Astrocyte (in vitro differentiated cells and primary cell): ENCODE measurements around the gene GDPD1. TPM values are rescaled to one million over a fixed set of nuclear protein-coding genes. Genes with fewer than 3 reads are reported as not detected.

Experiments
- DNase-seq: peaks from one replicate; pipeline ENCODE4 v3.0.0-alpha.2; 2010; ENCODE audit warnings: low read depth
- FAIRE-seq: peaks from 2 replicates; lab custom pipeline; 2011; peaks lifted over from hg19 to GRCh38; lab: Jason Lieb, UNC
- H2AFZ ChIP-seq: 2 replicates; pipeline ENCODE4 v1.6.0; 2012; ENCODE audit warnings: low read depth, low read length, inconsistent platforms
- H3K27ac ChIP-seq: 2 replicates; pipeline ENCODE4 v1.5.1; 2011; ENCODE audit warnings: low read depth, low read length, inconsistent platforms
- H3K27me3 ChIP-seq: 2 replicates; pipeline ENCODE4 v1.6.0; 2011; ENCODE audit warnings: low read length, inconsistent platforms; ENCODE audit not compliant: insufficient read depth
- H3K36me3 ChIP-seq: 2 replicates; pipeline ENCODE4 v1.5.1; 2011; ENCODE audit warnings: low read length, inconsistent platforms; ENCODE audit not compliant: insufficient read depth
- H3K4me1 ChIP-seq: 2 replicates; pipeline ENCODE4 v1.5.1; 2011; ENCODE audit warnings: low read length, inconsistent platforms; ENCODE audit not compliant: insufficient read depth
- H3K4me2 ChIP-seq: 2 replicates; pipeline ENCODE4 v1.6.0; 2012; ENCODE audit warnings: low read length, inconsistent platforms
- H3K4me3 ChIP-seq: 2 replicates; pipeline ENCODE4 v1.5.1; 2011; ENCODE audit warnings: low read depth, mild to moderate bottlenecking, low read length, inconsistent platforms; ENCODE audit not compliant: insufficient read depth
- H3K79me2 ChIP-seq: 2 replicates; pipeline ENCODE4 v1.6.0; 2012; ENCODE audit warnings: mild to moderate bottlenecking, low read length, inconsistent platforms; ENCODE audit not compliant: insufficient read depth
- H3K9ac ChIP-seq: 2 replicates; pipeline ENCODE4 v1.6.0; 2012; ENCODE audit warnings: mild to moderate bottlenecking, low read length, inconsistent platforms
- H3K9me3 ChIP-seq: 2 replicates; pipeline ENCODE4 v1.5.1; 2012; ENCODE audit warnings: low read depth, mild to moderate bottlenecking, low read length, inconsistent platforms; ENCODE audit not compliant: insufficient read depth
- H4K20me1 ChIP-seq: 2 replicates; pipeline ENCODE4 v1.6.0; 2012; ENCODE audit warnings: low read length, inconsistent platforms; ENCODE audit not compliant: insufficient read depth
- H3K27ac Mint-ChIP-seq: one replicate; pipeline ENCODE4 v1.8.0; 2021; ENCODE audit warnings: mild to moderate bottlenecking, mixed read lengths; ENCODE audit not compliant: unreplicated experiment
- H3K27me3 Mint-ChIP-seq: one replicate; pipeline ENCODE4 v1.8.0; 2021; ENCODE audit warnings: low read depth, mixed read lengths; ENCODE audit not compliant: unreplicated experiment
- H3K36me3 Mint-ChIP-seq: one replicate; pipeline ENCODE4 v1.8.0; 2021; ENCODE audit warnings: low read depth, mixed read lengths; ENCODE audit not compliant: unreplicated experiment
- H3K4me1 Mint-ChIP-seq: one replicate; pipeline ENCODE4 v1.8.0; 2021; ENCODE audit warnings: low read depth, mixed read lengths; ENCODE audit not compliant: unreplicated experiment
- H3K4me3 Mint-ChIP-seq: one replicate; pipeline ENCODE4 v1.8.0; 2021; ENCODE audit warnings: mild to moderate bottlenecking, moderate library complexity, mixed read lengths; ENCODE audit not compliant: unreplicated experiment
- H3K9me3 Mint-ChIP-seq: one replicate; pipeline ENCODE4 v1.8.0; 2021; ENCODE audit warnings: mild to moderate bottlenecking, mixed read lengths; ENCODE audit not compliant: unreplicated experiment
- CTCF ChIP-seq: IDR thresholded peaks from 2 replicates; pipeline ENCODE4 v1.5.1; 2011; ENCODE audit warnings: low read depth, mild to moderate bottlenecking, inconsistent platforms, low read length, moderate library complexity; ENCODE audit not compliant: insufficient read depth
- EZH2 ChIP-seq: IDR thresholded peaks from 2 replicates; pipeline ENCODE4 v1.6.1; 2012; ENCODE audit warnings: mild to moderate bottlenecking, low read length, inconsistent platforms; ENCODE audit not compliant: insufficient read depth
- total RNA-seq: library from RNA; stranded (reverse); gene quantifications from 2 replicates; pipeline ENCODE4 v1.2.1, GENCODE V29; 2021

GDPD1 gene
- total RNA-seq, 1 donor from 2014 or later, result 4.2 TPM

DNA sequence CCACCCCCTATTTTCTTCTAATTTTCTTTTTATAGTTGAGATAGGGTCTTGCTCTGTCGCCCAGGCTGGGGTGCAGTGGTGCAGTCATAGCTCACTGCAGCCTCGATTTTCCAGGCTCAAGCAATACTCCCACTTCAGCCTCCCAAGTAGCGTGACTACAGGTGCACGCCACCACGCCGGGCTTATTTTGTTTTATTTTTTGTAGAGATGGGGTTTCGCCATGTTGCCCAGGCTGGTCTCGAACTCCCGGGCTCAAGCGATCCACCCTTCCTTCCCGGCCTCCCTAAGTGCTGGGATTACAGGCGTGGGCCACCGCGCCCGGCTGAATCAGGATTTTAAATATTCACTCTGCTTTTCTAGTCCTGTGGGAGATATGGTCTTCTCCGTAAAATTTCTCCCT, 941 bp upstream of the GDPD1 start:
- no peak overlapping the region for H3K27ac Mint-ChIP-seq

GRCh38 chr17:59219992-59220327, 351 bp upstream of the GDPD1 start:
- Mint-ChIP-seq H3K4me1 (no peaks in the 10 kb centered on the region), H3K9me3 (no peaks in the 10 kb centered on the region), H3K4me3 (peak overlapping the region; percentile 97), H3K27ac (no peak overlapping the region), H3K27me3 (no peaks in the 10 kb centered on the region), H3K36me3 (no peaks in the 10 kb centered on the region)
- DNase-seq (no peak), FAIRE-seq (no peak)
- Histone ChIP-seq H3K27ac (no peak overlapping the region), H3K4me1 (peaks cover 6% of the 10 kb centered on the region), H3K4me3 (peak overlapping the region; percentile 94), H3K9me3 (no peaks in the 10 kb centered on the region), H3K79me2 (no peaks in the 10 kb centered on the region), H4K20me1 (no peaks in the 10 kb centered on the region), H3K27me3 (no peaks in the 10 kb centered on the region), H2AFZ (peak overlapping the region; percentile 100), H3K4me2 (peak overlapping the region; percentile 96), H3K36me3 (no peaks in the 10 kb centered on the region), H3K9ac (peak overlapping the region; percentile 81)
- TF ChIP-seq CTCF (no peak), EZH2 (no peak)

More for the DNA sequence above, 941 bp upstream of the GDPD1 start:
- Histone ChIP-seq H3K4me2 (no peak overlapping the region), H3K9me3 (no peaks in the 10 kb centered on the region), H3K27me3 (no peaks in the 10 kb centered on the region), H3K4me3 (no peak overlapping the region), H2AFZ (no peak overlapping the region), H3K4me1 (peaks cover 6% of the 10 kb centered on the region), H3K36me3 (no peaks in the 10 kb centered on the region), H3K9ac (no peak overlapping the region), H3K79me2 (no peaks in the 10 kb centered on the region), H4K20me1 (no peaks in the 10 kb centered on the region), H3K27ac (no peak overlapping the region)
- Mint-ChIP-seq H3K36me3 (no peaks in the 10 kb centered on the region), H3K4me3 (no peak overlapping the region), H3K9me3 (no peaks in the 10 kb centered on the region), H3K4me1 (no peaks in the 10 kb centered on the region), H3K27me3 (no peaks in the 10 kb centered on the region)
- TF ChIP-seq CTCF, result no peak
- no peak for TF ChIP-seq EZH2
- FAIRE-seq (no peak), DNase-seq (no peak)

DNA sequence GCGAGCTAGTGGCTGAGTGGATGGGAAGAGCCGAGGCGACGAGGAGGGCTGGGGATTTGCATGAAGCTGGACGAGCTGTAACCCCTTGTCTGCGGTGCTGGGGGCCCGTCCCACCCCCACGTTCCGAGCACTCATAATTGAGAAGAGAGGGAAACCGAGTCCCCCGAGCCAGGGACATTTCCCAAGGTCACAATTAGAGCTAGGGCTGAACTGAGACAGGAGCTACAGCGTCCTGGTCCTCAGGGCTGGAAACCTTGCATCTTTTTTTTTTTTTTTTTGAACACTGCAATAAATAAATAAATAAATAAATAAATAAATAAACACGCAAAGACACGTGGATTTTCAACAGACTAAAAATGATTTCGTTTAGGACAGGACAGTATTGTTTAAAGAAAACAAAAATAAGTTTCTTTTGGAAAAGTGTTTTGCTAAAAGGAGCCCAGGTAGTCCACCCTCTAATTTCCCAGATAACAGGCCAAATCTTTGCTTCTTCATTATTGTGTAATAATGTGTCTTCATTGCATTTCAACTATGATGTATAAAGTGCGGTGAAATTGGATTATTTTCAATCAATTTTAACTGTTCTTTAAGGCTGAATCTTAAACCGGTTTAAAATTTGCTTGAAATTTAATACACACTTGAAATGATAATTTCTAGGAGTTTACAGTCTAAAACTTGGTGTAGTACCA, 992 bp downstream of the GDPD1 start:
- no peak for DNase-seq
- no peaks in the 10 kb centered on the region for H3K79me2 ChIP-seq
- H3K9me3 ChIP-seq, result no peaks in the 10 kb centered on the region
- H3K27ac ChIP-seq, result no peak overlapping the region
- H2AFZ ChIP-seq, result peak overlapping the region; percentile 100
- FAIRE-seq, result no peak
- H3K36me3 ChIP-seq, result no peaks in the 10 kb centered on the region
- H3K27me3 ChIP-seq, result no peaks in the 10 kb centered on the region
- peak overlapping the region; percentile 96 for H3K4me2 ChIP-seq
- Mint-ChIP-seq H3K4me3 (peak overlapping the region; percentile 97), H3K27ac (no peak overlapping the region), H3K9me3 (no peaks in the 10 kb centered on the region), H3K36me3 (no peaks in the 10 kb centered on the region), H3K27me3 (no peaks in the 10 kb centered on the region), H3K4me1 (no peaks in the 10 kb centered on the region)
- peak overlapping the region; percentile 94 for H3K4me3 ChIP-seq
- TF ChIP-seq CTCF (no peak), EZH2 (no peak)
- peaks cover 6% of the 10 kb centered on the region for H3K4me1 ChIP-seq
- no peaks in the 10 kb centered on the region for H4K20me1 ChIP-seq
- H3K9ac ChIP-seq, result peak overlapping the region; percentile 81
